GM18526 (cell line): ENCODE data around the gene OR7A5.
"Not testable (repeated sequence)": the region's sequence is repeated elsewhere in the genome, so short reads cannot be mapped to it uniquely, and the experiment has no call there.

Experiments
- POLR2A ChIP-seq: IDR thresholded peaks from 3 replicates; pipeline ENCODE4 v1.6.1; 2011; ENCODE audit not compliant: insufficient read length; ENCODE audit errors: extremely low read depth

Gene OR7A5

DNA sequence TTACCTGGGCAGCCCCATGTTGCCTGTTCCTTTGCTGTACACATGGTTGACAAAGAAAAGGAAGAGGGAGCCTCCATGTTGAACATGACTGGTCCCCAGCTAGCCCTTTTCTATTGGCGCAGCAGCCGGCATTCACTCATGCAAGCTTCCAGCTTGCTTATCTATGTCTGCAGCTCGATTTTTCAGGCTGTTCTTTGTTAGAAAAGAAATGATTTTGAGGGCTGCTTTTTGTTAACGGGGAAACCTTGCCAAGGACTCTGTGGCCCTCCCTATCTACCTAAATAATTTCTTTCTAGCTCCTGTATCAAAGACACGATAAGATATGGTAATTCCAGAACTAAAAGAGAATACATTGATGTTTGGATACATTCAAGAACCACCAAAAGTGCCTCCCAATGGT, 36.2 kb downstream of the OR7A5 start:
- TF ChIP-seq POLR2A = no peak

DNA sequence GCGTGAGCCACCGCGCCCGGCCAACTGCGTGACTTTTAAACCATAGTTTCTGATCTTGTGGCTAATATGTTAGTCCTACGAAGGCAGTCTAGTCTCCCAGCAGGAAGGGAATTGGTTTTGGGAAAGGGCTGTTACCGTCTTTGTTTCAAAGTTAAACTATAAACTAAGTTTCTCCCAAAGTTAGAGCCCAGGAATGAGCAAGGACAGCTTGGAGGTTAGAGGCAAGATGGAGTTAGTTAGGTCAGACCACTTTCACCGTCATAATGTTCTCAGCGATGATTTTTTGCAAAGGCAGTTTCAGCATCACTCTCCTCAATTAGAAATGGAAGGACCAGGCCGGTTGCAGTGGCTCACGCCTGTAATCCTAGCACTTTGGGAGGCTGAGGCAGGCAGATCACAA, 39.0 kb downstream of the OR7A5 start:
- no peak for TF ChIP-seq POLR2A

DNA sequence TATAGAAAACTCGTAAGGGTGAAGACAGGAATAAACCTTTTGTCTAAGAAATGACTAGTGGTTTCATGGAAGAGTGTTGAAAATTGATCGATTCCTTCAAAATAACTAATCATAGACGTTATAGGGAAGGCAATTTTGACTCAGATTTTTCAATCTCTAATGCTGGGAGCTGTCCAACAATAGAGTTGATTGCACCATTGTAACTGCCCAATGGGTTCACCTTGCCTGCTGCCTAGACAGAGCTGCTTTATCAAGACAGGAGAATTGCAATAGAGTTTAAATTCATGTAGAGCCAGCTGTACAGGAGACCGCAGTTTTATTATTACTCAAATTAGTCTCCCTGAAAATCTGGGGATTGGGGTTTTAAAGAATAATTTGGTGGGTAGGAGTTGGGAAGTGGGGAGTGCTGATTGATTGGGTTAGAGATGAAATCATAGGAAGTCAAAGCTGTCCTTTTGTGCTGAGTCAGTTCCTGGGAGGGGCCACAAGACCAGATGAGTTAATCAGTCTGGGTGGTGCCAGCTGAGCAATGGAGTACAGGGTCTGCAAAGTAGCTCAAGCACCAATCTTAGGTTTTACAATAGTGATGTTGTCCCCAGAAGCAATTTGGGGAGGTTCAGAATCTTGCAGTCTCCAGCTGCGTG, 39.8 kb downstream of the OR7A5 start:
- no peak for TF ChIP-seq POLR2A

DNA sequence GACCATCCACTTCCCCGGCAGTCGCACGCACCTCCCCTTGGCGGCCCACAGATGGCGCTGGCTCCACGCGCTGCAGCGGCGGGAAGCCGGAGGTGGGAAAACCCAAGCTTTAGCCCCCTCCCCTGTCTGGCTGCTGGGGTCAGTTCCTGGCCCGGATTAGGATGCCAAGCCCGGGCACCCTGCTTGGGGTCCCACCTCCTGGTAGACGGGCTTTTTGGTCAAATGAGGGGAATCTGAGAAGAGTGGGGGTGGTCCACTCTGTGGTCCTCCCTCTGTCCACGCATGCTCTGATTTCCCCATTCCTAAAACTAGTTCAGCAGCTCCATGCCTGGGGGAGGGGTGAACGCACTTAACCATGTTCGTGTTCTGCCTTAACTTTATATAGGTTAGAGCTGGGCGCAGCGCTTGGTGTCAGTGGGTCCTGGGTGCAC, 48.5 kb downstream of the OR7A5 start:
- TF ChIP-seq POLR2A = no peak

DNA sequence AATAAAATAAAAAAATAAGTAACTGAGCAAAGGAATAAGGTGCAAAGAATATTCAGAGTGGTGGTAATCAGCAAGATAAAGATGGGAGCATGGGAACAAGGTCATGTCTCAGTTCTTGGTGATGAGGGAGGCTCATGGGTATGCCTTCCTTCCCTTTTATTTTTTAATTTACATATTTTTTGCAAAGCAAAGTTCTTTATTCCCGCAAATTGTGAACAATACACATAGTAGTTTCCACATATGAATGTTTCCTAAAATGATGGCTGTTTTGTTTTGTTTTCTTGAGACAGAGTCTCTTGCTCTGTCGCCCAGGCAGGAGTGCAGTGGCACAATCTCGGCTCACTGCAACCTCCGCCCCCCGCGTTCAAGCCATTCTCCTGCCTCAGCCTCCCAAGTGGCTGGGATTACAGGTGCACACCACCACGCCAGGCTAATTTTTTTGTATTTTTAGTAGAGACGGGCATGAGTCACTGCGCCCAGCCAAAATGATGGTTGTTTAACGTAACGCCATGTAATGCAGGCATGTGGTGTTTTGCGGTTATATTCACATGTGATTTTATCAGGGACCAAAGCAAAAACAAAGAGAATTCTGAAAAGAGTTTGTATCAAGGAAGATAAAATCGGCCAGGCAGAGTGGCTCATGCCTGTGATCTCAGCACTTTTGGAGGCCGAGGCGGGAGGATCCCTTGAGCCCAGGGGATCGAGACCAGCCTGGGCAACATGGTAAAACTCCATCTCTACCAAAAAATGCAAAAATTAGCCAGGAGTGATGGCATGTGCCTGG, 52.2 kb downstream of the OR7A5 start:
- no peak for TF ChIP-seq POLR2A

DNA sequence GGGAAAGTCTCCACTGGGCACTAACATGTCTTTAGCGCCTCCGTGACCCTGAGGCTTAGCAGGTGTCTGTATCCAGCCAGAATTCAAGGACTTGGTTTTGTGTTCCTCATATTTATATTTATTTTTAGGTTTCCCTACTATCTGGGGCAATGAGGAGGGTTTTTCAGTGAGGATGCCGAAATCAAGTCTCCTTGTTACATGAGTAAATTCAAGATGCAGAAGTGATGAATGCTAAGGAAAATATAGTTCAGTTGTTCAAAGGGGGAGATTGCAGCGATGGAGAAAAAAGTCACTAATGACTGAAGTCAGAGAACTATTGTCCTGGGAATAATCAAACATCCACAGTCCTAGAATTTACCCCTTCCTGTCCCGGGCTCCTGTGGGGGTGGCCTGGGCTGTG, 55.8 kb downstream of the OR7A5 start:
- TF ChIP-seq POLR2A = no peak

DNA sequence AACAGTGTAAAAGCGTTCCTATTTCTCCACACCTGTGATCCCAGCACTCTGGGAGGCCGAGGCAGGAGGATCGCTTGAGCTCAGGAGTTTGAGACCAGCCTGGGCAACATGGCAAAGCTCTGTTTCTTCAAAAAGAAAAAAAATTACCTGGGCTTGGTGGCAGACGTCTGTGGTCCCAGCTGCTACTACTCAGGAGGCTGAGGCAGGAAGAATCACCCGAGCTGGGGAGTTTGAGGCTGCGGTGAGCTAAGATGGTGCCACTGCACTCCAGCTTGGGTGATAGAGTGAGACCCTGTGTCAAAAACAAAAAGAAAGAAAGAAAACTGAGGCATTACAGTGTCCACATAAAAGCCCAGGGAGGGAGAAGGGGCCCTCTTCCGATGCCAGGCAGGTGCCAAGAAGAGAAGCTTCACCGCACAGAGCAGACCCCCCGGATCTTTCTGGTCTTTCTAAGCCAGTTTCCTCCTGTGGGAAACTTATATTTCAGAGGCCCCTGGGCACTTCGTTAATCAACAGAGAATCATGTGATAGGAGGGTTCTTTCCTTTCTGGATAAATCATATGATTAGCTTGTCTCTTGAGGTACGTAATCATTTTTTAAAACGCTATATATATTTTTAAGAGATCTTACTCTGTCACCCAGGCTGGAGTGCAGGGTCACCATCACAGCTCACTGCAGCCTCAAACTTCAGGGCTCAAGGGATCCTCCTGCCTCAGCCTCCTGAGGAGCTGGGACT, 56.7 kb downstream of the OR7A5 start, which contains the start of gene ADGRE2:
ADGRE2 (minus strand) TSS at position 451 of the 736 bp plus-strand sequence. CDS start 1,804 bp downstream, outside the sequence.
- TF ChIP-seq POLR2A = not testable (repeated sequence)
